Measurements from ENCODE around the gene SNAP23. TPM values are rescaled to one million over a fixed set of nuclear protein-coding genes. Genes with fewer than 3 reads are reported as not detected.
A peak's percentile ranks its signal among the peaks of the same experiment; 100 is the strongest.

SNAP23 gene
- 10 to 100 TPM; 67.8 to 99.1 (median 91.9) TPM for polyA plus RNA-seq (ENCODE audit: insufficient read depth in 1 of 5, insufficient read length in 5 of 5, low replicate concordance in 1 of 5)
- long read RNA-seq, donor 1, transcript SNAP23-201 (8 exons, 2,687 nt): major isoform, 16 of 32 reads
- long read RNA-seq, donor 1, partial matches to known transcripts: 12 of 32 reads
- long read RNA-seq, donor 1, other reads (novel, unspliced or antisense): 0 of 32 reads
- long read RNA-seq, donor 2, transcript SNAP23-201 (8 exons, 2,687 nt): major isoform, 16 of 23 reads
- long read RNA-seq, donor 2, partial matches to known transcripts: 6 of 23 reads
- long read RNA-seq, donor 2, other reads (novel, unspliced or antisense): 0 of 23 reads
- long read RNA-seq, donor 3, transcript SNAP23-201 (8 exons, 2,687 nt): major isoform, 12 of 62 reads
- long read RNA-seq, donor 3, partial matches to known transcripts: 42 of 62 reads
- long read RNA-seq, donor 3, other reads (novel, unspliced or antisense): 5 of 62 reads
- long read RNA-seq, donor 4, transcript SNAP23-201 (8 exons, 2,687 nt): major isoform, 13 of 13 reads
- long read RNA-seq, donor 4, partial matches to known transcripts: 0 of 13 reads
- long read RNA-seq, donor 4, other reads (novel, unspliced or antisense): 0 of 13 reads
- long read RNA-seq, donor 5, transcript SNAP23-201 (8 exons, 2,687 nt): major isoform, 18 of 34 reads
- long read RNA-seq, donor 5, partial matches to known transcripts: 13 of 34 reads
- long read RNA-seq, donor 5, other reads (novel, unspliced or antisense): 0 of 34 reads
- long read RNA-seq, donor 6, transcript SNAP23-201 (8 exons, 2,687 nt): major isoform, 25 of 34 reads
- long read RNA-seq, donor 6, partial matches to known transcripts: 9 of 34 reads
- long read RNA-seq, donor 6, other reads (novel, unspliced or antisense): 0 of 34 reads
- long read RNA-seq, donor 7, transcript SNAP23-201 (8 exons, 2,687 nt): major isoform, 18 of 24 reads
- long read RNA-seq, donor 7, partial matches to known transcripts: 6 of 24 reads
- long read RNA-seq, donor 7, other reads (novel, unspliced or antisense): 0 of 24 reads
- long read RNA-seq, donor 8, transcript SNAP23-201 (8 exons, 2,687 nt): major isoform, 13 of 13 reads
- long read RNA-seq, donor 8, partial matches to known transcripts: 0 of 13 reads
- long read RNA-seq, donor 8, other reads (novel, unspliced or antisense): 0 of 13 reads

DNA sequence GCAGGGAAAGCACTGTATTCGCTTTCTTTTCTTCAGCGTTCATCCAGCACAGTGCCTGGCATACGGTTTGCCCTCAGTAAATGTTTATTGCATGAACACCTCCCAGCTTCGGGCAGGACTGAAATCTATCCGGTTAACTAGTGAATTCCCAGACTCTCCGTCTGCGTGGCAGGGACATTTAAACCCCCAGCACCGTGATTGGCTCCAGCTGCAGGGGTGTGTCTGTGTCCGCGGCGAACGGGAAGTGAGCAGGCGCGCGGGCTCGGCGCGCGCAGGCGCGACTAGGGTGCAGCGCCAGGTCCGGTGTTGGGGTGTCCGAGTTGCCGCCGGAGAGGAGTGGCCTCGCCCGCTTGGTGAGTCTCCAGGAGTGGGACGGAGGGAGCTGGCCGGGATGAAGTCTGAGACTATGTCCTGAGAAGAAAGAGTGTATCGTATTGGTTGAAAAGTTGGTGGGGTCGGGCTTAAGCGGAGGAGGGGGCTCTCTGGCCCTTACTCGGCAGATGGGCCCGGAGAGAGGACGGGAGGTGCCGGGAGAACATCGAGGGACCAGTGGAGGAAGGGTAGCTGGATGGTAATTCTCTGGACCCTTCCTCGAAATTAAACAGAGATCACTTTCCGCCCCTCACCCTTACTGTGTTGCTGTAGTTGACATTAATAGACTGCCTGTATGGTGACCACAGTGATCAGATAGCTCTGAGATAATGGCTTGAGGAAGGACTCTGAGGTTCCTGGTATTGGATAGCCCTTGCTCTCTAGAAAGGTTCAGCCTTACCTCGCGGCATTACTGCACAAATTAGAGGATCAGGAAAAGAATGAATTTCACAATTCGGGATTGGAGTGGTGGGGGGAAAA, at the start of gene SNAP23:
TSS of gene SNAP23 (plus strand) at position 274 of the 852 bp plus-strand sequence. CDS start 16,213 bp downstream, outside the sequence.
- DNase-seq: peak; percentile 90 to 92

GRCh38 chr15:42447599-42447998, 47.8 kb upstream of the SNAP23 start:
- no peak for DNase-seq

DNA sequence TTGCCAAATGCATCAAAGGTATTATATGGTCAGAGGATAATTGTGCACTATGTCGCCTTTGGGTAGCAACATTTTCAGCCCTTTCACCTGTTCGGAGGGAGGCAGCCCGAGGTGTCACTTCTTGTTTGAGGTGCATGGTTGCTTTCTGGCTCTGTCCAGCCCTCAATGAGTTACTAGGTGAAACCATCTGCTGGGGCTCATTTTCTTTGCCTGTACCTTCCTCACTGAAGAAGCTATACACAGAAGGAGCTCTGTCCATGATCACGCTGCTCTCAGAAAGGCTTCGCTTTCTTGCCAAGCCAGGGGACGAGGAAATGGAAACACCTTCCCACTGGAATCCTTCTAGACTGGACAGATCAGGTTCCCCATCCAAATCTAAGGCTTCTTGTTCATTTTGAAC, 47.2 kb upstream of the SNAP23 start:
- DNase-seq: no peak

DNA sequence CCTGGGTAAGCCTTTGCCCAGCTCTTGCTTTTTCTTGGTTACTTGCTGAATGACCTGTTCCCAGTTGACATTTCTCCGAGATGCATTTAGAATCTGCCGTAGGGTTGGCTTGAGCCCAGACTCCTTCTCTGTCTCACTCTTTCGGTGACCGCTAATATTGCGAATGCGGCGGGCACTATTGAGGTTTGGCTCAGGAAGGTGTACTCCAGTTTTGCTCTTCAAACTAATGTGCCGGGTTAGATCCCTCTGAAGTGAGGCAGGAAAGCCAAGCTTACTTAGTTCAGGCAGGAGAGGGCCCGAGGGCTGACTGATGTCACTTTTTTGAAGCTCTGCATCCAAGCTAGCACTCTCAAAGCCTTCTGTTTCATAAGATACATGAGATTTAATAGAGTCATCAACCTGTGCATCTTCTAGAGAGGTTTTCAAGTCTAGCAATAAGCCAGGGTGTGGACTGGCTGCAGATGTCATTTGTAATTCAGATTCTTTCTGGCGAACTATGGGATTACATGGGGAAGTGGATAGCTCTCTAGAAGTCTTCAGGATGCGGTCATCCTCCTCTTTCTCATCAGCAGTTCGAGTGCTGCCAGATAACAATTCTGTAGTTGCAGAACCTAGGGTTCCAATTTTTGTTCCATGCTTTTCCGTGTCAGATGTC, 45.5 kb upstream of the SNAP23 start:
- DNase-seq: no peak

DNA sequence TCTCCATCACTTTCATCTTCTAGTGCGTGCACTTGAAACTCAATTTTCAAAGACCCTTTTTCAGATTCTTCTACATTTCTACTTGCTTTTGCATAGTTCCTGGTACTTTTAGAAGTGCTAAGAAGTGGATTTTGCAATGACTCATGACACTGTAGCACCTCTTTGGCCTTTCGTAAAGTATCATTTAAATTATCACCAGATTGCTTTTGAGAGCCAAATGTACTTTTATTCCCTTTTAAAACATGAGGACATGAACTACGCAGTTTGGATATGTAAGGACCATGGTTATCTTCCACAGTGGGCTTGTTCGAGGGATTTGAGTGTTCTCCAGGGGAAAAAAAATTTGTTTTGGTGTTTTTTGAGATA, 45.0 kb upstream of the SNAP23 start:
- no peak for DNase-seq

GRCh38 chr15:42453826-42454225, 41.6 kb upstream of the SNAP23 start:
- no peak for DNase-seq

DNA sequence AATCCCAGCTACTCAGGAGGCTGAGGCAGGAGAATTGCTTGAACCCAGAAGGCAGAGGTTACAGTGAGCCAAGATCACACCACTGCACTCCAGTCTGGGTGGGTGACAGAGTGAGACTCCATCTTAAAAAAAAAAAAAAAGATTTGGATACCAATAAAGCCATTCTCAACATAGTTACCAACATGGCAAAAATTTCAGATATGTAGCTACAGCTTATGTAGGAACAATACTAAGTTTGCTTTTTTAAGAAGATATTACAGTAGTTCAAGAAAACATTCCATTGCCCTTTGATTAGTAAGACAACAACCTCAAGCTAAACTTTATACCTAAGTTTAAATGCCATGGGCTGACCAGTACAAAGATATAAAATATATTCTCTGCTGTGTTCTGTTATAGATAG, 38.9 kb upstream of the SNAP23 start:
- no peak for DNase-seq

GRCh38 chr15:42456971-42457370, 38.5 kb upstream of the SNAP23 start:
- no peak for DNase-seq

- peak; percentile 89 to 93 for DNase-seq
Observed at GRCh38 chr15:42457445-42458442, 37.7 kb upstream of the SNAP23 start.

DNA sequence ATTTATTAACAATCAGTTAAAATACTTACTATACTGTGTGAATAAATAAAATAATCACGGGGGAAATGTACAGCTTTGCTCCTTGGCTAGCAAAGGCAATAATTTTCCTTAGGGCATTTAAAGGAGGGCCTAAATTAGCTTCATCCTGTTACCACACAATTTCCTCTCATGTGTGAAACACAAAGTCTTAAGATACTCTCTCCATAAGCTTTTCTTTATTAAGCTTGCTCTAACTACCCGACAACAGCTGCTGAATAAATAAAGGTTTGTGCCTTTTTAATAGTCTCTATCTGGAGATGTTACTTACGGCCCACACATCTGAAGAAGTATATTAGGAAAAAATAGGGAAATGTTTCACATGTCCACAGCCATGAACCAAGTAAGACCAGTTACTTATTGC, 34.2 kb upstream of the SNAP23 start:
- no peak for DNase-seq

DNA sequence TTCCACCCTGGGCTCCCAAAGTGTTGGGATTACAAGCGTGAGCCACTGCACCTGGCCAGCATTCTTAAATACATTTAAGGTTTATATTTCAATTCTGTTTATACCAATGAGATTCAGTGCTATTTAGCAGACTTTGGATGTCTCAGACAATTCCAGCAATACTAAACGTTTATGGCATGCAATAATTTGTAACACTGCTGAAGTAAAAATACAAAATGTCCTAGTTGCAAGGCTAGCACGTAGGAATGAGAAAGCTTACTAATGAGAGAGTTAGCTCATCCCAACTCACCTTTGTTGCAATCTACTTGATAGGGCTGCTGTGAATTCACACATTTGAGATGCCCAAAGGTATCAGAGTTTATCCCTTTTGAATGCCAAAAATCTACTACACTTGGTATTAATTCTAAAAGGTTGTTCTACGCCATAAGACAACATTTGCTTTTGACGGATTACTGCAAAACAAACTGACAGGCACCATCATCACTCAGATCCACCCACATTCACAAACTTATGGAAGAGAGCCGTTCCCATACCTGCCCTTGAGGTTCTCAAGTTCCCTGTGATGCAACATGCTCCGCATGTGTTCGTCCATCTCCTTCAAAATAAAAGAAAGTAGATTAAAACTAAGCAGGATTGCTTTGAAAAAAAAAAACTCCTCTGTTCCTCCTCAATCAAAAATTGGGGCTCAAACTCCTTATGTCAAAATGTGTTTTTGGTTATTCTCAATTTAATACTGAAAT, 29.7 kb upstream of the SNAP23 start:
- no peak for DNase-seq

GRCh38 chr15:42471002-42471401, 24.4 kb upstream of the SNAP23 start:
- no peak for DNase-seq

DNA sequence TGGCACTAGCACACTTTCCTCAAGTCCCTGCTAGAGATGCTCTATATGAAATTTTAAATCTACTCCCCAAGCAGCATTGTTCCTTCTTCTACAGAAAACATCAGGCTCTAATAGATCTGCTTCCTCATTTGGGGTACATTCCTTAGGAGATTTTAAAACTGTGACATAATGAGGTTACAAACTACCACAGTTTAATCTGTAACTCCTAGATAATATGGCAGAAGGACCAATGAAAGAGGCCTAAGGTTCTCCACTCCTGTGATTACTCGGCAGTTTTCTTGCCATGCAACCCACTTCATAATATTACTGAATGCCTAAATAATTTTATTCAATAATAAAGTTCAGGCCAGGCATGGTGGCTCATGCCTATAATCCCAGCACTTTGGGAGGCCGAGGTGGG, 20.6 kb upstream of the SNAP23 start:
- no peak for DNase-seq

DNA sequence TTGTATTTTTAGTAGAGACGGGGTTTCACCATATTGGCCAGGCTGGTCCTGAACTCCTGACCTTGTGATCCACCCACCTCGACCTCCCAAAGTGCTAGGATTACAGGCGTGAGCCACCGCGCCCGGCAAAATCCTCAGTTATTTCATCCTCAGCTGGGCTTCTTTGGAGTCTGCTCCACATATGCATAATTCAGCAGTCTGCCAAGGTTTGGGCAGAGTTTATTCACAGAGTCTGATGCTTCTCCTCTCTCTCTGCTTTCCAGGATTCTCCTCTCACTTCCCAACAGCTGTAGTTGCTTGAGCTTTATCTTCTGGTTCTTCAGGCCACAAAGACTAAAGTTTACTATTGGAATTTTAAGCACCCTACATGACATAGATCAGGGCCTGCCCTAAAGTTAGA, 12.7 kb upstream of the SNAP23 start:
- DNase-seq: no peak

DNA sequence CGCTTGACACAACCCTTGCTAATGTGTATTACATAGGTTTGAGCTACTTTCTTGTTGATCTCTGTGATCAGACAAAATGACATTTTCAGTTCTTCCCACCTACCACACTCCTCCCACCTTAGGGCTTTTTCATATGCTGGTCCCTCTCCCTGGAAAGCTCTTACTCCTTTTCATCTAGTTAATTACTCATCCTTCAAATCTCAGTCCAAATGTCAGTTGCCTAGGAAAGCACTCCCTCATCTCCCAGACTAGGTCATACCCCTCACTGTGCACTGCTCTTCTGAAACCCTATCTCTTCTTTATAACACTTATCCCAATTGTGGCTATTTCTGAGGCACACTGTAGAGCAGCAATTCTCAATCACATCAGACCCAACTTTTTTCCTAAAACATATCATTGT, 11.8 kb upstream of the SNAP23 start:
- no peak for DNase-seq

DNA sequence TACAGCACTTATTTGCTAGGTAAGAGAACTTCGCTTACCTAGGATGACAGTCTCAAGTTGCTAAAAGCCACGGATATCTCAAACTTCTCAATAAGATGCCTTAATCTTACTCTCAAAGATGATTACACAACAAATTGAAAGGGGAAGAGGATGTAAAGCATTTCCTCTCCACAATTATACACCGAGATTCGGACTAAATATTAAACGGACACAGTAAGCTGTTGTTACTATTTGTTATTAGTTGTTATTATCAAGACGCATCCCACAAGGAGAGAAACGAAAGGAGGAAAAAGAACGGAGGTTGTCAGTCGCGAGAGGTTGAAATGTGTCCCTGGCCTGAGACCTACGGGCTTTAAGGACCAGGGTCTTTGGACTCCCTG, 5.2 kb upstream of the SNAP23 start:
- DNase-seq: peak; percentile 24 to 49

DNA sequence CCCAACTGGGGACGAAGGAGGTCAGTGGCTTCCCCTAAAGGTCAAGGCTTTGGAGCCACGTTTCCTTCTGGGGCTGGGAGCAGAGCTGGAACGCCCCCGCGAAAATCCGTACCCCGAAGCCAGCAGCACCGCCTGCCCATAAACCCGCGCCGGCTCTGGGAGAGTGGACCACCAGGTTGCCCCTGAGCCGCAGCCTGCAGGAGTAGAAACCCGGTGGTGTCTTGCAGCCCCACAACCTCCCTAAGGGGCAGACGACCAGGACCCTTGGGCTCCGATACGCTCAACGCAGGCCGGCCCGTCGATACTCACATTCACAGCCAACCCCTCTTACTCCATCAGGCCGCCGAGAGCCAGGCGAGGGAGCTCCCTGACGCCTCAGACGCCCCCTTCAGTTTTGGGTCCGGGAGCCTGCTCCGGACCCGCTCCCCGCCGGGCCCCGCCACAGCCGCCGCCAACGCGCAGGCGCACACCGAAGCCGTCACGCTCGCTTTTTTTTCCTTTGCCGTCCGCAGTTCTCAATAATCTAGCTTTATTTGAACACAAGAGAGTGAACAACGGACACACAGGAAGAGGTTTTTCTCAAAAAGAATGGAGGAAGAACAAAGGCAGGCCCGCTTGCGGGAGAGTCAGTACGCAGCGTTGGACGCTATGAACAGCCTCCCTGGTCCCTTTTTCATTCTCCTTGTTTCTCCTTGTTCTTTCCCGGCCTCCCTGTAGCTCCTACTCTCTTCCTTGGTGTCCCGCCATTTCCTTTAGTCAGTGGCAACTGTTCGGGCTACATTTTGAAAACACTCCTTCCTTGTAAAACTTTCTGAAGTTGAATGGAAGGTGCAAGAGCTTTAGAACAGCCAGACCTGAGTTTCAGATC, 4.5 kb upstream of the SNAP23 start, which contains the start of gene ZNF106:
TSS of gene ZNF106 (minus strand) at position 471 of the 868 bp plus-strand sequence. CDS start 18,852 bp downstream, outside the sequence.
- DNase-seq: peak; percentile 94

Measured in right lung (tissue), 10 donors.